SK-N-DZ (cell line): ENCODE data around the gene KCND2.
"Not testable (repeated sequence)": the region's sequence is repeated elsewhere in the genome, so short reads cannot be mapped to it uniquely, and the experiment has no call there.

Experiments
- DNase-seq: peaks from one replicate; pipeline ENCODE4 v3.0.0-alpha.2; 2015; ENCODE audit warnings: low spot score

The KCND2 gene

GRCh38 chr7:120486164-120486563 lies 213.2 kb downstream of the KCND2 start:
- DNase-seq = no peak

GRCh38 chr7:120502132-120502531 lies 229.2 kb downstream of the KCND2 start:
- DNase-seq = no peak

GRCh38 chr7:120502825-120503224 lies 229.8 kb downstream of the KCND2 start:
- no peak for DNase-seq

- no peak for DNase-seq
Observed at GRCh38 chr7:120504386-120504785, 231.4 kb downstream of the KCND2 start.

- DNase-seq = no peak
Observed at GRCh38 chr7:120505770-120506169, 232.8 kb downstream of the KCND2 start.

- DNase-seq = no peak
Observed at GRCh38 chr7:120512701-120513100, 239.7 kb downstream of the KCND2 start.

GRCh38 chr7:120519224-120519623 lies 246.2 kb downstream of the KCND2 start:
- no peak for DNase-seq

GRCh38 chr7:120521761-120522737 lies 249.1 kb downstream of the KCND2 start:
- no peak for DNase-seq

- DNase-seq = no peak
Observed at GRCh38 chr7:120523985-120524384, 251.0 kb downstream of the KCND2 start.

- DNase-seq = peak; percentile 12
Observed at GRCh38 chr7:120526902-120527509, 254.0 kb downstream of the KCND2 start.

- no peak for DNase-seq
Observed at GRCh38 chr7:120529736-120530135, 256.8 kb downstream of the KCND2 start.

GRCh38 chr7:120538335-120538734 lies 265.4 kb downstream of the KCND2 start:
- no peak for DNase-seq

- no peak for DNase-seq
Observed at GRCh38 chr7:120539321-120539720, 266.3 kb downstream of the KCND2 start.

GRCh38 chr7:120547605-120548004 lies 274.6 kb downstream of the KCND2 start:
- DNase-seq = no peak

- DNase-seq = no peak
Observed at GRCh38 chr7:120550494-120551048, 277.6 kb downstream of the KCND2 start.

GRCh38 chr7:120553491-120553890 lies 280.5 kb downstream of the KCND2 start:
- DNase-seq = peak; percentile 35

- peak; percentile 74 for DNase-seq
Observed at GRCh38 chr7:120554960-120555571, 282.1 kb downstream of the KCND2 start.

- DNase-seq = no peak
Observed at GRCh38 chr7:120564145-120564544, 291.2 kb downstream of the KCND2 start.

GRCh38 chr7:120567204-120567603 lies 294.2 kb downstream of the KCND2 start:
- DNase-seq = no peak

GRCh38 chr7:120578657-120579056 lies 305.7 kb downstream of the KCND2 start:
- not testable (repeated sequence) for DNase-seq

- DNase-seq = no peak
Observed at GRCh38 chr7:120582916-120583315, 309.9 kb downstream of the KCND2 start.
